HG02852 (cell line): ENCODE results near the gene ZFYVE28.
"Not testable (repeated sequence)": the region's sequence is repeated elsewhere in the genome, so short reads cannot be mapped to it uniquely, and the experiment has no call there.

Source experiments
- ATAC-seq: cut with Tn5 transposase; IDR thresholded peaks from one replicate; pipeline ENCODE4 v1.9.1; 2021; ENCODE audit warnings: mild to moderate bottlenecking, moderate library complexity; ENCODE audit not compliant: unreplicated experiment

ZFYVE28 gene

DNA sequence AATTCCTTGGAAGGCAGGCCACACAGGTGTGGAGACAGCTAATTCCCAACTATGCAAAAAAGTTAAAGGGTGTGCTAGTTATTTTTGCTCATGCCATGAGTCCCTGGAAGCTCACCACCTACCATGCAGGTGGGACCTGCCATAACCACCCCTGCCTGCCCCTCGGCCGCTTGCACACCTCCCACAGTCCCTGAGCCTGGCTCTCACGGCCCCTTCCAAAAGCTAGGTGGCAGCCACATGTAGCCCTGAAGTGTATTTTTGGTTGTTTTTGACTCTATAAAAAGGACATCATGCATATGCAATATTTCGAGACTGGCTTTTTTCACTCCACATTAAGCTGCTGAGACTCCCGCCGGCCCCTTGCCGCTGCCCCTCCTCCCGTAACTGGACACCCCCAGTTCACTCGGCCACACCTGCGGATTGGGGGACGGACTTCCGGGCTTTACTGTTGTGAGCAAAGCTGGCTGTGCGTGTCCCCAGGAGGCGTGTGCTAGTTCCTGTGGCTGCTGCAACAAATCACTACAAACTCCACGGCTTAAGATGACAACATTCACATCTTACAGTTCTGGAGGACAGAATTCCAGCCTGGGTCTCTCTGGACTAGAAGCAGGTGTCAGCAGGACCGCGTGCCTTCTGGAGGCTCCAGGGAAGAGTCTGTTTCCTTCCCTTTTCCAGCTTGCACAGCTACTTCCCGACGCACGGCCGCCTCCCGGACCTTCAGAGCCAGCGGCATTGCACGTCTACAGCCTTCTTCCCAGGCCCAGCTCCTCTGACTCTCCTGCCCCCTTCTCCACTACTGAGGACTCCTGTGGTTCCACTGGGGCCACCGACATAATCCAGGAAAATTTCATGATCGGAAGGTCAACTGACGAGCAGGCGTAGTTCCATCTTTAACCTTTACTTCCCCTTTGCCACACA lies 24.8 kb downstream of the ZFYVE28 start:
- no peak for ATAC-seq

DNA sequence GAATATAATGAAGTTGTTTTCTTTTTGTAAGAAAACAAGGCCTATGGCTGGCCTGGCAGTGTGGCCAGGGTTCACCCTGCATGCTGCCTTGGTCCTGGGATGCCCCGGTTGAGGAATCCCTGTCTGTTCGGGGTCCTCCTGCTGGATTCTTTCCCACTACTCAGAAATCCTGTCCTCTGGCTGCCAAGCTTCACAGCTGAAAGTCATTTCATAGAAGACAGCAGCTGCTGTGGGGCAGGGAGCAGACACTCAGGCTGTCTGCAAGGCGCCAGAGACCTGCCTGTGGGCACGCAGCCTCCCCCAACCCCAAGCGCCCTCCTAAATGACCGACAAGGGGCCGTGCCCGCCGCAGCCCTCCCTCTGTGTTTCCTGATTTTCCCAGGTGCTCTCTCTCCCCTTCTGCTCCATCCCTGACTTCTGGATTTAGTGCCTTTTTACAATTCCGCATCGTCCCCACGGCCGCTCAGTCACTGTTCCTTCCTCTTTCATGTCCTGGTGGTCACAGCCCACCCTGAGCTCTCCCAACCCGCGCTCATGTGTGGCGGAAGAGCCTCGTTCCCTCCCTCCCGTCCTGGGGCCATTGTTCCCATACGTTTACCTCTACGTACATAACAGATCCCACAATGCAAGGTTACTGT lies 27.5 kb downstream of the ZFYVE28 start:
- no peak for ATAC-seq

- no peak for ATAC-seq
Observed at GRCh38 chr4:2390146-2390545, 28.3 kb downstream of the ZFYVE28 start.

DNA sequence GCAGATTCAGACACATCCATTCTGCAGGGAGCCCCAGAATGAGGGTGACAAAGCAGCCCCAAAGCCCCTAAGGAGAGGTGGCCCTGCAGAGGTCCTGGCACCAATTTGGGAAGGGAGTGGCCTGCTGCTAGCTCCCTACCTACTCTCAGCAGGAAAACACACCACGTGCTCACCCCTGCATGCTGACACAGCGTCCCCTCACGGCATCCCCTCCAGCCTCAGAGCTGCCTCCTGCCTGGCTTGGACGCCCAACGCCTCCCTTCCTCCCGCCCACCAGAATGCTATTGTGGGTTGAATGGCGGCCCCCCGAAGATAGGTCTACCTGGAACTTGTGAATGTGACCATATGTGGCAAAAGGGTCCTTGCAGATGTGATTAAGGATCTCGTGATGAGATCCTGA lies 28.8 kb downstream of the ZFYVE28 start:
- ATAC-seq = no peak

DNA sequence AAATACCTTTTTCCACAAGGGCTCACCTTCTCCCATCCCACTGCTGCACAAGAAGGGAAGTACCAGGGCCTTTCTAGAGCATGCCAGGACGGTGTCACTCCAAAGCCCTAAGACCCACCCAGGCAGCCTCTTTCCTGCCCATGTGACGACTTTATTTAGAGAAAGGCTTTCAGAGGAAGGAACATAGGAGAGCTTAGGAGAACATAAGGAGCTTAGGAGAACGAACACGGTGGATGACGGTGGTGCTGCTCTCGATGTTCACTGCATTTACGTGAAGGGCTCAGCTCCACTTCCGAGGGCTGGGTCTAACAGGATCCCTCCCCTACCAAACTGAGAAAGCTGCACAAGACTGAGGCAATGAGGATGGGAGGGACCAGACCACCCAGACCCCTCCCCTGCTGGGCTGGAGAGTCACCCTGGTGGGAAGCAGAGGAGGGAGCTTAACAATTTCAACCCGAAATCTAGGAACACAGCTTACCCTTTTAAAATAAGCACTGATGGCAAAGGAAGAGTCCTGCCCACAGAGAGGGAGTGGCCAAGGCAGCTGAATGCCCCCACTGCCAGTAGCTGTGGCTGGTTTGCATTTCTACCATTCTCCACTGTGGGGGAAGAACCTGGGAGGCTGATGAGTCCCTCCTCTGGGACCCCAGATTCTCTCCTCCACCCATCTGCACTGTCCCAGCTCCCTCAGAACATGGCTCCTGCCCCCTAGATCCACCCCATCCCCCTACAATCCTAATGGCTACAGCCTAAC lies 29.8 kb downstream of the ZFYVE28 start:
- no peak for ATAC-seq

- no peak for ATAC-seq
Observed at GRCh38 chr4:2387829-2388228, 30.6 kb downstream of the ZFYVE28 start.

GRCh38 chr4:2387218-2387617 lies 31.2 kb downstream of the ZFYVE28 start:
- ATAC-seq = no peak

DNA sequence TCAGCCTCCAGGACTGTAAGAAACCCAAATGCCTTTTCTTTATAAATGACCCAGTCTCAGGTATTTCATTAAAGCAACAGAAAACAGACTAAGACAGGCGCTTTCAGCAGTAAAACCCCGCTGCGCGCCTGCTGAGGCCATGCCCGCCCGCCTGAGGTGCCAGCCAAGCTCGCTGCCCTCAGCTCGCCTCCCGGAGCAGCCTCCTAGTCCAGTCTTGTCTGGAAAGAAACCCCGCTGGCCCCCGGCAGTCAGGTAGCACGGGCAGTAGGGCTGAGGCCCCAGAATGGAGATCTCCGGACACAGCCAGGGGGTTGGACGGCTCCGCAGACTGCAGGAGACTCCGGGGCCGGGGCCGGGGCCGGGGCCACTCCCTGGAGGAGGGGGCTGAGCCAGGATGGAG lies 31.7 kb downstream of the ZFYVE28 start:
- ATAC-seq = no peak

- ATAC-seq = no peak
Observed at GRCh38 chr4:2385516-2385915, 32.9 kb downstream of the ZFYVE28 start.

GRCh38 chr4:2384245-2384644 lies 34.2 kb downstream of the ZFYVE28 start:
- ATAC-seq = no peak

GRCh38 chr4:2383760-2384159 lies 34.7 kb downstream of the ZFYVE28 start:
- no peak for ATAC-seq

DNA sequence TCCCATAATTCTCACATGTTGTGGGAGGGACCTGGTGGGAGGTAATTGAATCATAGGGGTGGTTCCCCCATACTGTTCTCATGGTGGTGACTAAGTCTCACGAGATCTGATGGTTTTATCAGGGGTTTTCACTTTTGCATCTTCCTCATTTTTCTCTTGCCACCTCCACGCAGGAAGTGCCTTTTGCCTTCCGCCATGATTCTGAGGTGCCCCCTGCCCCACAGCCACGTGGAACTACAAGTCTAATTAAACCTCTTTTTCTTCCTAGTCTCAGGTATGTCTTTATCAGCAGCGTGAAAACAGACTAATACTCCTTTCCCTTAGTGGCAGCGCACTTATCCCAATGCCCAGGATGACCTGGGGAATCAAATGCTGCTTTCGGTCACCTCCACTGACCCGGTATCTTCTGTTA lies 35.2 kb downstream of the ZFYVE28 start:
- ATAC-seq = not testable (repeated sequence)

GRCh38 chr4:2382769-2383202 lies 35.7 kb downstream of the ZFYVE28 start:
- ATAC-seq = not testable (repeated sequence)

- not testable (repeated sequence) for ATAC-seq
Observed at GRCh38 chr4:2380589-2380988, 37.9 kb downstream of the ZFYVE28 start.

DNA sequence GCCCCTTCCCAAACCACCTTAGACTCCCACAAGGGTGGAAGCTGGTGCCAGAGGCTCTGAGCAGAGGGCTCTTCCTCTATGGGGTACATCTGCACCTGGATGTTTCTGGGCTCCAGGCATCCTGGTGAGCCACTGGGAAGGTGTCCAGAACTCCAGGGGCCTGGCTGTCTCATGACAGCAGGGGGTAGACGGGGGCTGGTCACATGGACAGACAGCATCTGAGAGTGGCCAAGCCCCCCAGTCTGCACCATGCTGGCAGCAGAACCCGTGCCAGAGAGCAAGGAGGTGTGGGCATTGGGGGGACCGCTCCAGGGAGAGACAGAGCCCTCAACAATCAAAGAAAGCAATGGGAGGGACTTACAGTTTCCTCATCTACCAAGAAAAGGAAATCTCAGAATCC lies 39.5 kb downstream of the ZFYVE28 start:
- no peak for ATAC-seq

- ATAC-seq = no peak
Observed at GRCh38 chr4:2378401-2378800, 40.0 kb downstream of the ZFYVE28 start.

DNA sequence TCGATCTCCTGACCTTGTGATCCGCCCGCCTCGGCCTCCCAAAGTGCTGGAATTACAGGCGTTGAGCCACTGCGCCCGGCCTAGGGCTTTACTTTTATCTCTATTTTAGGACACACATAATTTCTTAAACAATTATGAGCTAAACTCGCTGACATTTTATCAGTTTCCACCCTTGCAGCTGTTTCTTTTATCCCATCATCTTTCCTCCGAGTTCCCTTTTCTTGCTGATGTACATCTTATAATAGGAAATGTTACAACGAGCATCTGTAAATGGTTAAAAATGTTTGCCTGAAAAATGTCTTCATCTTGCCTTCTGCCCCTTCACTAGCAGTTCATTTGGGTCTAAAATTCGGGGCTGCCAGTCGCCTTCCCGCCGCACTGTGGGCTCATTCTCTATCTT lies 41.2 kb downstream of the ZFYVE28 start:
- no peak for ATAC-seq

DNA sequence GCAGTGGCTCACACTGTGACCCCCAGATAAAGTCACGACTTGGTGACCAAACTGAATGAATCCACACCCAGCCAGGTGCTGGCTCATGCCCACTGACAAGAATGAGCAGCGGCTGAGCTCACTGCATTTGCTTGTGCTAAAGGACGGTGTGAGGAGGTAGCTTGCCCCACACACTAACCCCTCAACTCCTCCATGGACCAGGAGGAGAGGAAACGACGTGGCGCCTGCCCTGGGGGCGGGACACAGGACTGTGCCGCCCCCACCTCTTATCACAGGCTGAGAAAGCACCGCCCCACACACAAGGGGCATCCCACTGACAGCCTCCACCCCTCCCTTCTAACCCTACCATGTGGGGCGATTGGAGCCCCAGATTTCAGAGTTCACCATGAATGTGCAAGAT lies 43.0 kb downstream of the ZFYVE28 start:
- no peak for ATAC-seq

GRCh38 chr4:2373532-2373931 lies 44.9 kb downstream of the ZFYVE28 start:
- no peak for ATAC-seq

GRCh38 chr4:2372488-2373030 lies 45.9 kb downstream of the ZFYVE28 start:
- no peak for ATAC-seq

DNA sequence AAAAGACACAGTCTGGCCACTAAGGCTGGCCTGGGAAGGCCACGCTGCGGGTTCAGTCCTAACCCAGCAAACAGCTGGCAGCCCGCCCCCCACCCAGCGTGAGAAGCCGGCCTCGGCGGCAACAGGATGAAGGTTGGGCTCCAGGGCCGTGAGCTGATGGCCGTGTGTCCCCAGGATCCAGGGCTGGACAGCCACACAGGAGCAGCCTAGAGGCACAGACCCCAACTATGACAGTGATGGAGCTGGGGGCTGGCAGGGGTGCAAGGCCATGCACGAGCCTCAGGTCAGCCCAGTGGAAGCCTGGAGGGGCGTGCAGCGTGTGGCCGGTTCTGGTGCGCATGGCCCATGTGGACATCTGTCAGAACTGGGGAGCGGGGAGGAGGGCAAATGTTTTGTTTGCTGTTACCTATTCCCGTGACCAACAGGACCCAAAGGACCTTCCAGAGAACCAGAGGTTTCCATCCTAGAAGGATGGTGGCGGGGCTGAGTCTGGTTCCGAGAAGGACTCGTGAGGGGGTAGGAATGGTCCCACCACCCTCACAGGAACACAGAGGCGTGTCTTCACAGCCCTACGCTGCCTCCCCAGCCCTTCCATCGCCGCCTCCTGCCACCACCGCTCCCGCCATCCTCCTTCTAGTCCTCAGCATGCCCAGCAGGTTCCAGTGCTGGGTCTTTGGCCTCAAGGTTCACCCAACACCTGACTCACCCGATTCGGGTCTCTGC lies 46.5 kb downstream of the ZFYVE28 start:
- ATAC-seq = no peak
